HFFc6 (cell line): Measurements from ENCODE around the gene ODC1. TPM values are rescaled to one million over a fixed set of nuclear protein-coding genes. Genes with fewer than 3 reads are reported as not detected.
A peak's percentile ranks its signal among the peaks of the same experiment; 100 is the strongest.

ENCODE experiments used
- DNase-seq: peaks from one replicate; pipeline ENCODE4 v3.0.0-alpha.2; 2018
- H3K27ac Mint-ChIP-seq: 2 replicates; pipeline ENCODE4 v1.8.0; 2020; ENCODE audit warnings: mild to moderate bottlenecking, mixed read lengths
- H3K27me3 Mint-ChIP-seq: 2 replicates; pipeline ENCODE4 v1.8.0; 2021; ENCODE audit warnings: mild to moderate bottlenecking, moderate library complexity, mixed read lengths; ENCODE audit not compliant: insufficient read depth
- H3K36me3 Mint-ChIP-seq: 2 replicates; pipeline ENCODE4 v1.8.0; 2021; ENCODE audit warnings: low read depth, mixed read lengths
- H3K4me1 Mint-ChIP-seq: 2 replicates; pipeline ENCODE4 v1.8.0; 2020; ENCODE audit warnings: low read depth, mixed read lengths
- H3K4me3 Mint-ChIP-seq: 2 replicates; pipeline ENCODE4 v1.8.0; 2020; ENCODE audit warnings: mild to moderate bottlenecking, moderate library complexity, mixed read lengths
- H3K9me3 Mint-ChIP-seq: 2 replicates; pipeline ENCODE4 v1.8.0; 2020; ENCODE audit warnings: mild to moderate bottlenecking, mixed read lengths
- total RNA-seq, 6 experiments: library from RNA; stranded (reverse); fragmentation: NEBNext Ultra II Directional; extraction: Animal tissue kit (Norgen Biotek cat#: 25700); gene quantifications; 2 replicates in 1 of 6; 3 replicates in 5 of 6; pipeline ENCODE4 v1.2.3, GENCODE V29; 2021
- TF ChIP-seq, protein P1 (sequence below): fragments of 200-600 bp; sonication (generic); IDR thresholded peaks from 2 replicates; pipeline ENCODE4 v1.5.0; 2021; ENCODE audit warnings: antibody characterized with exemption, mild to moderate bottlenecking

Gene ODC1
- total RNA-seq, 6 experiments from 2014 or later = 116 to 155 (median 143) TPM

- Mint-ChIP-seq H3K27me3 (peaks cover 3% of the 10 kb centered on the region), H3K4me1 (no peaks in the 10 kb centered on the region), H3K4me3 (no peak overlapping the region), H3K27ac (no peak overlapping the region), H3K36me3 (no peaks in the 10 kb centered on the region; the same call in 1 of the 2 replicates), H3K9me3 (no peaks in the 10 kb centered on the region)
- TF ChIP-seq, protein P1, sequence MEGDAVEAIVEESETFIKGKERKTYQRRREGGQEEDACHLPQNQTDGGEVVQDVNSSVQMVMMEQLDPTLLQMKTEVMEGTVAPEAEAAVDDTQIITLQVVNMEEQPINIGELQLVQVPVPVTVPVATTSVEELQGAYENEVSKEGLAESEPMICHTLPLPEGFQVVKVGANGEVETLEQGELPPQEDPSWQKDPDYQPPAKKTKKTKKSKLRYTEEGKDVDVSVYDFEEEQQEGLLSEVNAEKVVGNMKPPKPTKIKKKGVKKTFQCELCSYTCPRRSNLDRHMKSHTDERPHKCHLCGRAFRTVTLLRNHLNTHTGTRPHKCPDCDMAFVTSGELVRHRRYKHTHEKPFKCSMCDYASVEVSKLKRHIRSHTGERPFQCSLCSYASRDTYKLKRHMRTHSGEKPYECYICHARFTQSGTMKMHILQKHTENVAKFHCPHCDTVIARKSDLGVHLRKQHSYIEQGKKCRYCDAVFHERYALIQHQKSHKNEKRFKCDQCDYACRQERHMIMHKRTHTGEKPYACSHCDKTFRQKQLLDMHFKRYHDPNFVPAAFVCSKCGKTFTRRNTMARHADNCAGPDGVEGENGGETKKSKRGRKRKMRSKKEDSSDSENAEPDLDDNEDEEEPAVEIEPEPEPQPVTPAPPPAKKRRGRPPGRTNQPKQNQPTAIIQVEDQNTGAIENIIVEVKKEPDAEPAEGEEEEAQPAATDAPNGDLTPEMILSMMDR = no peak
- DNase-seq = no peak
Observed at GRCh38 chr2:10433947-10434885, 13.9 kb downstream of the ODC1 start.

DNA sequence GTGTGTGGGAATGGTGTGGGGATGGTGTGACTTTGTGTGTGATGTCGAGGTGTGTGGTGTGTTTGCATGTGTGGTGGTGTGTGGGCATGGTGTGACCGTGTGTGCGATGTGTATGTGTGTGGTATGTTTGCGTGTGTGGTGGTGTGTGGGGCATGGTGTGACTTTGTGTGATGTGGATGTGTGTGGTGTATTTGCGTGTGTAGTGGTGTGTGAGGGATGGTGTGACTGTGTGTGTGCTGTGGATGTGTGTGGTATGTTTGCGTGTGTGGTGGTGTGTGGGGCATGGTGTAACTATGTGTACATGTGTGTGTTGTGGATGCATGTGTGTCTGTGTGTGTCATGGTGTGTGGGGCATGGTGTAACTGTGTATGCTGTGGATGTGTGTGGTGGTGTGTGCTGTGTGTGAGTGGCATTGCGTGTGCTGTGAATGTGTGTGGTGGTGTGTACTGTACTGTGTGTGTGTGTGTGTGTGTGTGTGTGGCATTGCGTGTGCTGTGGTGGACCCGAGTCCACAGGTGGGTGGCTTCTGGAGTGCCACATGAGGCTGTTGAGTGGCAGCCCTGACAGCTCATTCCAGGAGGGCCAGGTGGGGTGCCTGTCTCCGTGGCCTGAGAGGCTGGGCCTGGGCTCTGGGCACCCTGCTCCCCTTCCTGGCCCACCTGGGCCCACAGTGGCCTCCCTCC is 14.7 kb downstream of the ODC1 start:
- TF ChIP-seq, protein P1 = no peak
- Mint-ChIP-seq H3K9me3 (no peaks in the 10 kb centered on the region), H3K27me3 (no peaks in the 10 kb centered on the region; the same call in 1 of the 2 replicates), H3K36me3 (no peaks in the 10 kb centered on the region), H3K4me1 (no peaks in the 10 kb centered on the region), H3K4me3 (no peak overlapping the region), H3K27ac (no peak overlapping the region)
- no peak for DNase-seq

GRCh38 chr2:10432311-10433181 is 15.6 kb downstream of the ODC1 start:
- DNase-seq = no peak

GRCh38 chr2:10431797-10432196 is 16.3 kb downstream of the ODC1 start:
- peak overlapping the region; percentile 66 for H3K4me3 Mint-ChIP-seq

More at GRCh38 chr2:10432311-10433181, 15.6 kb downstream of the ODC1 start:
- H3K27me3 Mint-ChIP-seq = no peaks in the 10 kb centered on the region; the same call in 1 of the 2 replicates
- peaks cover 2% of the 10 kb centered on the region for H3K4me1 Mint-ChIP-seq
- peak overlapping the region; percentile 66 for H3K4me3 Mint-ChIP-seq
- TF ChIP-seq, protein P1 = no peak
- no peak overlapping the region for H3K27ac Mint-ChIP-seq
- no peaks in the 10 kb centered on the region for H3K9me3 Mint-ChIP-seq
- no peaks in the 10 kb centered on the region for H3K36me3 Mint-ChIP-seq

More at GRCh38 chr2:10431797-10432196, 16.3 kb downstream of the ODC1 start:
- Mint-ChIP-seq H3K36me3 (no peaks in the 10 kb centered on the region), H3K27ac (no peak overlapping the region), H3K27me3 (no peaks in the 10 kb centered on the region), H3K9me3 (no peaks in the 10 kb centered on the region), H3K4me1 (peaks cover 7% of the 10 kb centered on the region)
- no peak for DNase-seq
- TF ChIP-seq, protein P1 = no peak
